ENCODE data around the gene ARL17B.
"Not testable (repeated sequence)": the region's sequence is repeated elsewhere in the genome, so short reads cannot be mapped to it uniquely, and the experiment has no call there.

DNA sequence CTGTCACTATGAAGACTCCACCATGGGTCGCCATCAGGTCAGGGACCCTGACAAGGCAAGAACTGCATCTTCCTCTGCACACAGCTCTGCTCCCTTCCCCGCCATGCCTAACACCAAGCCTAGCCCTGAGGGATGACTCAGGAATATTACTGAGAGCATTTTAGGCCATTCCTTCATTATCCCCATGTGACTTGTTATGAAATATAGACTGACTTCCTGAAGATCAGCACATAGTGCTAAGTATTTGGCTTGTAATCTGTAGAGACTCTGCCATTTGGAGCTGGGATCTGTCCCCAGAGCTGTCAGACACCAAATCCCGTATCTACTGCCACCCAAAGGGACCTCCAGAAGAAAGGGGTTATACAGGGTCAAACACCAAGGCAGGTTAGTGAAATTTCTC lies 19.4 kb downstream of the ARL17B start:
- TF ChIP-seq, protein P1, sequence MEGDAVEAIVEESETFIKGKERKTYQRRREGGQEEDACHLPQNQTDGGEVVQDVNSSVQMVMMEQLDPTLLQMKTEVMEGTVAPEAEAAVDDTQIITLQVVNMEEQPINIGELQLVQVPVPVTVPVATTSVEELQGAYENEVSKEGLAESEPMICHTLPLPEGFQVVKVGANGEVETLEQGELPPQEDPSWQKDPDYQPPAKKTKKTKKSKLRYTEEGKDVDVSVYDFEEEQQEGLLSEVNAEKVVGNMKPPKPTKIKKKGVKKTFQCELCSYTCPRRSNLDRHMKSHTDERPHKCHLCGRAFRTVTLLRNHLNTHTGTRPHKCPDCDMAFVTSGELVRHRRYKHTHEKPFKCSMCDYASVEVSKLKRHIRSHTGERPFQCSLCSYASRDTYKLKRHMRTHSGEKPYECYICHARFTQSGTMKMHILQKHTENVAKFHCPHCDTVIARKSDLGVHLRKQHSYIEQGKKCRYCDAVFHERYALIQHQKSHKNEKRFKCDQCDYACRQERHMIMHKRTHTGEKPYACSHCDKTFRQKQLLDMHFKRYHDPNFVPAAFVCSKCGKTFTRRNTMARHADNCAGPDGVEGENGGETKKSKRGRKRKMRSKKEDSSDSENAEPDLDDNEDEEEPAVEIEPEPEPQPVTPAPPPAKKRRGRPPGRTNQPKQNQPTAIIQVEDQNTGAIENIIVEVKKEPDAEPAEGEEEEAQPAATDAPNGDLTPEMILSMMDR (conservative IDR thresholded peaks at IDR 0.05; ENCODE audit: low read length): not testable (repeated sequence)
- not testable (repeated sequence) for TF ChIP-seq EZH2phosphoT487 (IDR thresholded peaks at IDR 0.05; ENCODE audit: borderline replicate concordance, low read depth, low read length)

Measured in OCI-LY7 (cell line).